Activated CD4-positive, CD25-positive, alpha-beta regulatory T cell treated with anti-CD3 and anti-CD28 coated beads, Interleukin-2, amount 50 U/mL, for 16 hours (primary cell): ENCODE results near the gene JAKMIP3.

ENCODE experiments used
- DNase-seq: peaks from one replicate; pipeline ENCODE4 v3.0.0-alpha.2; 2020; ENCODE audit warnings: low read depth, low spot score

The JAKMIP3 gene

DNA sequence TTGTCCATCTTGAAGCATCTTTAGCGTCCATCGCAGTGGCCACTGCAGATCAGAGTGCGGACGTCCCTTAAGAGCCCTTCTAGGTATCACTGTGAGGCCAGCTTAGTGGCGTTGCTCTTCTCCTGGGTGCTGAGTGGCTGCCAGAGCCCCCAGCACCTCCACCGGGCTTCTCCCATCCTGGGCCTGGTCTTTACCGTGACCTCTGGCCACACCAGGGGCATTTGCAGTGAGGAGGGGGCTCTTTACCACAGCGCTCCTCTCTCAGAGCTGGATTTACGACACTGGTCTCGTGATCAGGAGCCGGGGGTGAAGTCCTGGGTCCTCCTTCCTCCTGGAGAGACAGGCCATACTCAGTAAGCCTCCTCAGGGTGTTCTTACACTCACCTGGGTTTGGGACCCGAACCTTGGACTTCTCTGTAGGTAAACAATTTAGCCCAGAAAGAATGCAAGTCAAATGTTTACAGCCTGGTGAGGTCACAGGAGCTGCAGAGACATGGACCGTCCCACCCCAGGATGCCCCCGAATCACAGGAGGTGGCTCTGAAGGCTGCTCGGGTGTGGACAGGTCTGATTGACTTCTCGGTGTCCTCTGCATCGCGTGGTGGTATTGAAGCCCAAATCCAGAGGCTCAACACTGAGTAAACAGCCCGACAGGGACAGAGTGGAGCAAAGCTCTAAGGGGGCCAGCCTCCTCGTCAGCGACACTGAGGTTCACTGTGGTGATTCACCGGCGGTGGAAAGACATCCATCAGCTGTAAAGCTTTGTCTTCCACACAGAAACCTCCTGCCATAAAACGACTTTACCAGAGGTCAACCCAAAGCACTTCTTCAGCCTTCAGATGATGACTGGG lies 33.0 kb downstream of the JAKMIP3 start:
- DNase-seq = no peak

DNA sequence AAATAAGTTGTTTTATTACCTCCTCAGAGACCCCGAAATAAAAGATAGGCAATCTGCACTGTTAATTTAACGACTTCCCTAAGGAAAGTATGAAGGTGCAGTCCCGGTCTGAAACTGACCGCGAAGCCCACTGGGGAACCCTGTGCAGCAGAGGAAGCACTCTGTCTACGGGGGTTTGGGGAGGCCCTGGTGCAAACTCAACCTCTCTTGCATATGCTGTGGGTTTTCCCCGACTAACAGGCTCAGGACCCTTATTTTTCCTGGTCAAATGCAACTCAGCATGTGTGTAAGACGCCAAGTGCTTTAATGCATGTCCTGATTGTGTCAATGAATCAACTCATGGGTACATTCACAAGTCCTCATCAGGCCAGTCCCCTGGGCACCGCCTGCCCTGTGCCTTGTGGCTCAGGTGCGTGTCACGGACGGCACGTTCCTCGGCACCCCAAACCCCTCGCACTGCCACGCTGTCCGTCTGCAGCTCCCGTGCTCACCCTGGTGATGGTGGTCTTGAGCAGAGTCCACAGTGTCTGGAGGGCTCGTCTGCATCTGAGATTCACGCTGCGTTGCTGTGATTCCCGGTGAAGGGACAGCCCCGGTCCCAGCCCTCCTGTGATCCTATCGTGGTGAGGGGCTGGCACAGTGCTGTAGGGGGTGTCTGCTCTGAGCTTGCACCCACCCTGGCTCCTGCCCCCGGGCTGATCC lies 33.8 kb downstream of the JAKMIP3 start:
- DNase-seq = no peak

DNA sequence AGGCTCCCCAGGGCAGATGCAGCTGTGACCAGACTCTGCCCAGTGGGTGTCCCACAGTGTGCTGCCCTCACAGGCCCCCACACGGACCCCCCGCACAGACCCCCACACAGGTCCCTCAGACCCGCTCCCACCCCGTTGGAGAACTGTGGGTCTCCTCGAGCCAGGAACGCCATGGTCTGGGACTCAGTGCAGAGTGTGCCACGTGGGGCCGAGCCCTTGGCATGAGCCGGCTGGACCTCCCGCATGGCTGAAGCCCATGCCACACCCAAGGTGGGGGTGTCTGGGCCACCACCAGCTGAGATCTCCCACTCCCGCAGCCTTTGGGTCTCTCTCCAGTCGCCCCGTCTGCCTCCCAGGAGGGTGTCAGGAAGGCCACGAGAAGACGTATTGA lies 34.3 kb downstream of the JAKMIP3 start:
- no peak for DNase-seq

GRCh38 chr10:132100556-132101349 lies 35.0 kb downstream of the JAKMIP3 start:
- no peak for DNase-seq

GRCh38 chr10:132101529-132101928 lies 35.8 kb downstream of the JAKMIP3 start:
- no peak for DNase-seq

GRCh38 chr10:132102071-132102716 lies 36.4 kb downstream of the JAKMIP3 start:
- no peak for DNase-seq

- DNase-seq = no peak
Measured at GRCh38 chr10:132102717-132103110, 37.0 kb downstream of the JAKMIP3 start.

DNA sequence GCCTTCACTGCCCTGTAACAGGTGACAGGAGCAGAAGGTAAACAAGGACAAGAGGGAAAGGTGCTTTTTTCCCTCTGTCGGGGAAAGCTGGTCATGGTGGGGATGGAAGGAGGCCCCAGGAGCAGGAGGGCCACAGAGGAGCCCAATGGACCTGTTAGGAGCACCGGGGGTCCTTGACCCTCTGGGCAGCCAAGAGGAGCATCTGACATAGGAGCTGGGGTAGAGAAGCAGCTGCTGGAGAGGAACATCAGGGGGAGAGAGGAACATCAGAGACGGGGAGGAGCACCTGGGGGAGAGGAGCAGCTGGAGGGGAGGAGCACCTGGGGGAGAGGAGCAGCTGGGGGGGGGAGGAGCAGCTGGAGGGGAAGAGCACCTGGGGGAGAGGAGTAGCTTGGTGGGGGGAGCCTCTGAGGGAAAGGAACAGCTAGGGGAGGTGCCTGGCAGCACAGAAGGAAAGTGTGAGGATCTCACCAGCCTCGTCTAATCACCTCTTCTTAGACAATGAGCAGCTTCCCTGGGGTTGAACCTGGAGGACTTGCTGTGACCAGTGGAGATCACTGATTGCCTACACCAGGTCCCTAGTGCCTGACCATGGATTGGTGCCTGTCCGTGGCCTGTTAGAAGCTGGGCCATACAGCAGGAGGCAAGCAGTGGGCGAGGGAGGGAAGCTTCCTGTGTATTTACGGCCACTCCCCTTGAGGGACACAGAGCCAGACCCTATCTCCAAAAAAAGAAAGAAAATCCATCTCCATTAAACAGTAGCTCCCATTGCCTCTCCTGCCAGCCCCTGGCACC lies 37.6 kb downstream of the JAKMIP3 start:
- no peak for DNase-seq

GRCh38 chr10:132104062-132104461 lies 38.3 kb downstream of the JAKMIP3 start:
- DNase-seq = no peak

DNA sequence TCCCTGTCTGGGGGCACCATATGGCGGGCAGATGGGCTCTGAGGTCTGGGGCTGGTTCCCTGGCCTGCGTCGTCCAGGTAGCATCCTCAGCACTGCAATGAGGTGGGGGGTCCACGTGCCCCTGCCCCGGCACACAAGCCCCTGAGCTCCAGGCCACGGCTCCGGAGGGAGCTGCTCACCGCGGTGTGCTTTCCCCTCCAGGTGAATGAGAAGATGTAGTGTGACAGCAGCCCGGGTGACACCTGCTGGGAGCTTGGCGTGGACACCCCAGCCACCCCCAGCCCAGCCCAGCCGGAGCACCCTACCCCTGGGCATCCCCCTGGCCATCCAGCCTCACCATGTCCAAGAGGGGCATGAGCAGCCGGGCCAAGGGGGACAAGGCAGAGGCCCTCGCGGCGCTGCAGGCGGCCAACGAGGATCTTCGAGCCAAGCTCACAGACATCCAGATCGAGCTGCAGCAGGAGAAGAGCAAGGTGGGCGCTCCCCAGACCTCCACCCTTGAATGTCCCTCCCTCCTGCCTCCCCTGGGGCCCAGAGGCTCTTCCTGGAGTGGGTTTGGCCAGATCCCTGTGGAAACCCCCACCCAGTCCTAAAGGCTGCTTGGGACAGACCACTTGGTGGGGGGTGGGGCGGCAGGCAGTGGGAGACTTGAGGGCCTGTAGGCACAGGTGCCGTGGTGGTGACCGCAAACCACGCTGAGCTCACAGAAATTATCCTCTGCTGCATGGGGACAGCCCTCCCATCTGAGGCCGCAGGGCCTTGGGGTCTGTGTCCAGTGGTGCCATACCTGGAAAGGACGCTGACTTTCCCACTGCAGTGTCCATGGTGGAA lies 38.9 kb downstream of the JAKMIP3 start:
- DNase-seq = no peak

DNA sequence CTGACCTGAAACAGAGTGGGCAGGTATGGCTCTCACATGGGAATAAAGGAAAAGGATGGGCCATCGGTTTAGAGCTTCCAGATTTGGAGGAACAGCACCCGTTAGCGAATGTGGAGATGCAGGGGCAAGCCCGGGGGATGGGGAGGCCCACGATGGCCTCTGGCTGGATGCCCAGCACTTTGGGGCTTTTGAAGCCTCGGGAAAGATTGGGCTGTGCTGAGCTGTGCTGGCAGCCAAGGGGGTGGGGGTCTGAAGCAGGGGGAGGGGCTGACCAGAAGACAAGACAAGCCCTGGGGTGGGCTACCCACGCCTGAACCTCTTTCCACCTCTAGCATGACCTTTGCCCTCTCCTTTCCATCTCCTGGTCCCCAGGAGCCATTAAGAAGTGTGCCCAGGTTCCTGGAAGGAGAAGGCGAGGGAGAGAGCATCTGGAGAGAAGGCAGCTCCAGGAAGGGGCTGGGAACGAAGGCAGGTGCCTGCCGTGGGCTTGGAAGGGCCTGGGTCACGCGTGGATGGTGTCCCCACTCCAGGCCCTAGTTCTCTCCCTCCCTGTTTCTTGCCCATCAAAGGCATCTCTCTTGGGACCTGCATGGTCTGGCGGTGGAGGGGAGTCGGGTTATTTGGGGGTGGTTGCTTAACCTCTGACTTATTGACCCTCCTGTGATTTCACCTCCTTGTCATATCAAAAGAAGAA lies 39.7 kb downstream of the JAKMIP3 start:
- no peak for DNase-seq

- no peak for DNase-seq
Measured at GRCh38 chr10:132106431-132106830, 40.7 kb downstream of the JAKMIP3 start.

DNA sequence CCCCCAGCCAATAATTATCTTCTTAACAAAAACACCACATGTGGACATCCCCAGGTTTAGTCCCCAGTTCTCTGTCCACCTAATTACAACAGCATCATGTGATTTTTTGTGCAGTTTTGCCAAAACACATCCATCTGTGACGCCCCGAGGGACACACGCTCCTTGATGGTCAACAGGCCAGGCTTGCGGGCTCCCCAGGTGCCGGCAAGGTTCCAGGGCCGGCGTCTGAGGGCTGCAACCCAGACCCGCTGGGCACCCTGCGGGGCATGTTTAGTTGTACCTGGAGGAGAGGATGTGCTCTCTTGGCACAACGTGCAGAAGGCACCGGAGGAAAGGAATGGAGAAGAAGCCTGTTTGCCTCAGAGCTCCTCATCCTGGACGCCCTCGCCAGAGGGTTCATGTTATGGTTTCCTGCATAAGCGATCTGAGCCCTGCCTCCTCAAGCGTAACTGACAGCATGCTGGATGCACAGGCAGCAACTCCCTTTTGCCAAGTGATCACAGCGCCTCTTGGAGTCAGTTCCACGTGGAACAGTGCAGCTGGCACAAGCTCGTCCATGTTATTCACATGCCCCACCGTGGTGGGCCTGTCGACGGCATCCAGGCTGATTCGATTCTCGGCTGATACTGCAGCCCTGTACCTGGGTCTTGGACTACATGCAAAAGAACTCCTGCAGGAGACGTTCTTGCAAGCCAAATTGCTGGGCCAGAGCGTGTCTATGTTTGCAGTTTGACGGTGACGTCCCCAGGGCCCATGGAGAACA lies 41.6 kb downstream of the JAKMIP3 start:
- no peak for DNase-seq

DNA sequence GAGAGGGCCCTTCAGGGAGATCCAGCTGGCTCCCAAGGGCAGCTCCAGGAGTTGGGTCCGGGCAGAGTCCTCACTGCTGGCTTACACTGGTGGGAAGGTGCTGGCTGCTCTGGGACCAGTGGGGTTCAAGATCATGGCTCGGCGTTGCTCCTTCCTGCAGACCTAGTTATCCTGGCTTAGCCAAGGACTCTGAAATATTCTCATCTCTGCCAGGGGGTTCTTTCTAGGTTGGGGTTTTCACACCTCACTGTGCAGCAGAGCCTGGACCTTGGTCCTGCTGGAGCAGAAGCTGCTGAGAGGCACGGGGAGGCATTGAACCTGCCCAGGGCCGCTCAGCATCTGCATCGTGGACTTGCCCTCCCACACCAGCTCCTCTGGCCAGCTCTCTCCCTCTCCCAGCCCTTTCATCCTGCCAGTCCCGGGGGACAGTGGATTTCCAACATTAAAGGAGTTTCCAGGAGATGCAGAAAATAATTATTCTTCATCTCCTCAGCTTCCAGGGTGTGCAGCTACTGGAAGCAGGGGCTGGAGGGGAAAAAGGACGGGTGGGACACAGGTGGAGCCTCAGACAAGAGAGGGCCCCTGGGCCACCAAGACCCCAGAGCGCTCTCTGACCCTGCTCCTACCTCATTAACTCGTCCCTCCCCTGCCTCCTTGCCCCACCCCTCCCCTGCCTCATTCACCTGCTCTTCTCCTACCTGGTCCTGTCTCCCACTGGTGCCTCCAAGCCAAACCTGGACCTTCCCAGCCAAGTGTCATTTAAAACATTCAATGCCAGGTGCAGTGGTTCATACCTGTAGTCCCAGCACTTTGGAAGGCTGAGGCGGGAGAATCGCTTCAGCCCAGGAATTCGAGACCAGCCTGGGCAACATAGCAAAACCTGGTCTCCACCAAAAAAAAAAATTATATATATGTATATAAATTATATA lies 42.5 kb downstream of the JAKMIP3 start:
- DNase-seq = no peak

- no peak for DNase-seq
Measured at GRCh38 chr10:132109341-132110110, 43.8 kb downstream of the JAKMIP3 start.

DNA sequence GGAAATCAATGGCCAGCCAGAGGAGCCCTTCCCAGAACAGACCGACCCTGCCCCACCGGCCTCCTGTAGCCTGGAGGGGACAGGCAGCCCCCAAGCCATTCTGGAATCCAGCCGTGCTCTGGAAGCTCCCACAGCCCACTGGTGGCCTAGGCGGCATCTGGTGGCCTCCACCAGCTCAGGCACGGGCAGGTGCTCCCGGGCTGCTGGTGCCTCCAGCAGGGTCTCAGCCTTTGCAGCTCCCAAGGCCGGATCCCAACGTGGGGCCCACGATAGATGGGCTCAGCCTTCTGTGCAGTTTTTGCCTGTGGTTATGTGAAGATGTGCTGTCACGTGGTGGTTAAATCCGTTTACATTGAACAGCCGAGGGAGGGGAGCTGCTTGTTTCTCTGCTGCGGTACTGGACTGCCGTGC lies 44.4 kb downstream of the JAKMIP3 start:
- DNase-seq = no peak

- DNase-seq = no peak
Measured at GRCh38 chr10:132110713-132111112, 45.0 kb downstream of the JAKMIP3 start.
